ENCODE measurements around the gene HABP4. TPM values are rescaled to one million over a fixed set of nuclear protein-coding genes. Genes with fewer than 3 reads are reported as not detected.

The HABP4 gene
- total and polyA plus RNA-seq, 10 of the 15 experiments (the other 5 are each of a cell fraction or from before 2014, with no cell fraction given) = 1.6 to 15.4 (median 11.6) TPM

- TF ChIP-seq MTA3 (IDR thresholded peaks at IDR 0.05; ENCODE audit: borderline replicate concordance, low read length) = no peak
- TF ChIP-seq GATAD2B (conservative IDR thresholded peaks at IDR 0.05; ENCODE audit: low read depth) = no peak
- no peak for TF ChIP-seq SUZ12 (IDR thresholded peaks at IDR 0.05; ENCODE audit: unreplicated experiment)
- TF ChIP-seq JUND (IDR thresholded peaks at IDR 0.05; ENCODE audit: low read depth, low read length) = no peak
- no peak for TF ChIP-seq YBX1 (IDR thresholded peaks at IDR 0.05)
- TF ChIP-seq LARP7 (IDR thresholded peaks at IDR 0.05) = no peak
- no peak for TF ChIP-seq IKZF1 (conservative IDR thresholded peaks at IDR 0.05)
Measured at GRCh38 chr9:96487029-96487396, 37.0 kb downstream of the HABP4 start (continued).

DNA sequence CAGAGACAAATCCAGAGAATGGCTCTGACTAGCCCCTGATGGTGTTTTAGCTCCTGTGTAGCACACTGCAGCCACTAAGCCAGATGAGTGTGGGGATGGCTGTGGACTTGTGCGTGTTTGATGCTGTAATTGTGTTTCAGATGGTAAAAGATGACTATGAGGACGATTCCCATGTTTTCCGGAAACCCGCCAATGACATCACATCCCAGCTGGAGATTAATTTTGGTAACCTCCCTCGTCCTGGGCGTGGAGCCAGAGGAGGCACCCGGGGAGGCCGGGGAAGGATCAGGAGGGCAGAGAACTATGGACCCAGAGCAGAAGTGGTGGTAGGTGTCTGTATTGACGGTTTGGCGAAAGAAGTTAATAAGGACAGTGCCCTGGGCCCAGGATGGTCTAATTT, 38.0 kb downstream of the HABP4 start:
- in situ Hi-C loops (cut with MboI) = no loop called here
- no peaks in the 10 kb centered on the region for H3K36me3 ChIP-seq (ENCODE audit: control insufficient read depth in 2 of 2, insufficient read depth in 2 of 2, low read length in 1 of 2)
- ATAC-seq (no peak), DNase-seq (ENCODE audit: low read depth, low spot score) (no peak), FAIRE-seq (no peak)
- WGBS (ENCODE audit: insufficient coverage, insufficient replicate concordance, low lambda C conversion rate, missing lambda C conversion rate) = 86% methylated on average over 10 of the region's 10 CpGs
- H3K79me2 ChIP-seq (ENCODE audit: control insufficient read depth, insufficient read depth, low read length) = no peaks in the 10 kb centered on the region
- ChIA-PET CTCF (no interaction called here), POLR2A (interaction anchor here (0.6 kb wide), 1 partner anchor 9 kb away, joined by 3 read pairs; no protein-coding TSS in a partner anchor), RAD21 (ENCODE audit: unreplicated experiment) (interaction anchor here (1.1 kb wide), 1 partner anchor 108 kb away, joined by 3 read pairs; no protein-coding TSS in a partner anchor), SMC1A (ENCODE audit: uncharacterized antibody, unreplicated experiment) (interaction anchor here (0.6 to 1.0 kb wide), 2 partner anchors 9 to 1245 kb away, joined by 3 to 4 read pairs; no protein-coding TSS in a partner anchor)
- no peak overlapping the region for H3K27ac ChIP-seq (ENCODE audit: control insufficient read depth, insufficient read depth)
- no peak overlapping the region for H3K4me2 ChIP-seq (ENCODE audit: control insufficient read depth, insufficient read depth)
- H3K27me3 ChIP-seq (replicated peaks in 1 of 2; ENCODE audit: control insufficient read depth in 2 of 2, insufficient read depth in 2 of 2, low read length in 1 of 2) = no peaks in the 10 kb centered on the region
- intact Hi-C loops (cut with micrococcal nuclease; ENCODE audit: unreplicated experiment) = no loop called here
- BruUV-seq (replicated peaks) = no TSS peak
- no peak overlapping the region for H3K4me3 ChIP-seq
- no peaks in the 10 kb centered on the region for H3K9me3 ChIP-seq (replicated peaks; ENCODE audit: control insufficient read depth, insufficient read depth, low read length)
- H3K4me1 ChIP-seq (ENCODE audit: control insufficient read depth, insufficient read depth, low read length) = peaks cover 16% of the 10 kb centered on the region
- H4K20me1 ChIP-seq (ENCODE audit: control insufficient read depth, insufficient read depth) = no peaks in the 10 kb centered on the region
- no peak for TF ChIP-seq NFYA (IDR thresholded peaks at IDR 0.05; ENCODE audit: borderline replicate concordance, low read depth, low read length)
- TF ChIP-seq CEBPZ (IDR thresholded peaks at IDR 0.05; ENCODE audit: low read depth, low read length) = no peak
- no peak for TF ChIP-seq PAX5 (IDR thresholded peaks at IDR 0.05; ENCODE audit: borderline replicate concordance, low read depth, low read length)
- no peak overlapping the region for H3K9ac ChIP-seq (ENCODE audit: control insufficient read depth, insufficient read depth, low read length)
- H2AFZ ChIP-seq (ENCODE audit: control insufficient read depth, low read depth, low read length) = no peak overlapping the region

Measured in GM12878 (cell line).